OCI-LY1 (cell line): ENCODE results near the gene DROSHA.

ENCODE experiments used
- EZH2 ChIP-seq: fragments of 200-600 bp; sonication (generic), shearing (Covaris generic); IDR thresholded peaks from 2 replicates; pipeline ENCODE4 v1.8.0; 2017; ENCODE audit warnings: borderline replicate concordance, mixed run types, mild to moderate bottlenecking, antibody characterized with exemption, low read length, moderate library complexity, mixed read lengths
- TF ChIP-seq, protein P1 (sequence below): fragments of 200-600 bp; sonication (generic), shearing (Covaris generic); IDR thresholded peaks from 2 replicates; pipeline ENCODE4 v1.5.1; 2017; ENCODE audit warnings: mild to moderate bottlenecking, antibody characterized with exemption, low read length, moderate library complexity, mixed read lengths

DNA sequence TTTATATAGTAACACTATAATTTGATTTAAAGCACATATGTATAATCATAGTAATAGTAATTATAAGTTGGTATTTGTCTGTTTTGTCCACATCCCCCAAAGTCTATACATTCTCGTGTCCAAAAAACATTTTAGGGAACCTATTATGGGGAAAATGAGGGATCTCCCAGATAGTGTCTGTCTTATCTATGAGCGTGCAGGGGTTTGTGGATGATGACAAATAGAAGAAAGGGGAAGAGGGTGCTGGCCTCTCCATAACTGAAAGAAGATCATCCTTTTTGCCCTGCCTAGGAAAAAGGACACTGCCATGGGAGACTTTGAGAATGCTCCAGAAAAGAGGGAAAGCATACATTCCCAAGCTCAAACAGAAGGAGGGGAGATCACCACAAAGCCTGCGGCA lies 45.5 kb upstream of the DROSHA start:
- TF ChIP-seq, protein P1, sequence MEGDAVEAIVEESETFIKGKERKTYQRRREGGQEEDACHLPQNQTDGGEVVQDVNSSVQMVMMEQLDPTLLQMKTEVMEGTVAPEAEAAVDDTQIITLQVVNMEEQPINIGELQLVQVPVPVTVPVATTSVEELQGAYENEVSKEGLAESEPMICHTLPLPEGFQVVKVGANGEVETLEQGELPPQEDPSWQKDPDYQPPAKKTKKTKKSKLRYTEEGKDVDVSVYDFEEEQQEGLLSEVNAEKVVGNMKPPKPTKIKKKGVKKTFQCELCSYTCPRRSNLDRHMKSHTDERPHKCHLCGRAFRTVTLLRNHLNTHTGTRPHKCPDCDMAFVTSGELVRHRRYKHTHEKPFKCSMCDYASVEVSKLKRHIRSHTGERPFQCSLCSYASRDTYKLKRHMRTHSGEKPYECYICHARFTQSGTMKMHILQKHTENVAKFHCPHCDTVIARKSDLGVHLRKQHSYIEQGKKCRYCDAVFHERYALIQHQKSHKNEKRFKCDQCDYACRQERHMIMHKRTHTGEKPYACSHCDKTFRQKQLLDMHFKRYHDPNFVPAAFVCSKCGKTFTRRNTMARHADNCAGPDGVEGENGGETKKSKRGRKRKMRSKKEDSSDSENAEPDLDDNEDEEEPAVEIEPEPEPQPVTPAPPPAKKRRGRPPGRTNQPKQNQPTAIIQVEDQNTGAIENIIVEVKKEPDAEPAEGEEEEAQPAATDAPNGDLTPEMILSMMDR, result no peak
- no peak for TF ChIP-seq EZH2
